Peyer's patch (tissue), 4 donors: ENCODE data around the gene GABRA5.

Source experiments
- POLR2A ChIP-seq, 2 donors: fragments of 450-650 bp; IDR thresholded peaks; one replicate each; pipeline ENCODE4 v1.5.1; 2017; ENCODE audit warnings: antibody characterized with exemption in 2 of 2, mild to moderate bottlenecking in 2 of 2, moderate library complexity in 2 of 2
- TF ChIP-seq, protein P1 (sequence below), 6 experiments: fragments of 450-650 bp in 4 of 6; fragments of 200-600 bp in 2 of 6; sonication (generic) in 1 of 6; IDR thresholded peaks; one replicate each; pipeline ENCODE4 v1.5.1; 2017 to 2019; ENCODE audit warnings: antibody characterized with exemption in 6 of 6, mild to moderate bottlenecking in 3 of 6, moderate library complexity in 1 of 6

DNA sequence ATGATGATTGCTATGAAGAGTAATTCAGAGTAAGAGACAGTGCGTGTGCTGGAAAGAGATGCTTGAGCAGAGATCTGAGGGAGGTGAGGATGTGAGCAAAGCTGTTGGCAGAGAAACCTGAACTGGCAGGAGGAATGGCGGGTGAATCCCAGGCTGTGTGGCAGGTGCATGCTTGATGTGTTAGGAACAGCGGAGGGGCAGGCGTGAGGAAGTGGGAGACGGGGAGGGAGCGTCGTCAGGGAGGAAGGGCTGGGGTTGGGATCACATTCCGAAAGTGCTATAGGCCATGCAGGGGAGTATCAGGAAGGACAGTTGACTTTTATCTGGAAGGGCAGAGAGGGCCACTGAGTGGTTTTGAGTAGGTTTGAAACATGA is 8.6 kb downstream of the GABRA5 start:
- TF ChIP-seq, protein P1, sequence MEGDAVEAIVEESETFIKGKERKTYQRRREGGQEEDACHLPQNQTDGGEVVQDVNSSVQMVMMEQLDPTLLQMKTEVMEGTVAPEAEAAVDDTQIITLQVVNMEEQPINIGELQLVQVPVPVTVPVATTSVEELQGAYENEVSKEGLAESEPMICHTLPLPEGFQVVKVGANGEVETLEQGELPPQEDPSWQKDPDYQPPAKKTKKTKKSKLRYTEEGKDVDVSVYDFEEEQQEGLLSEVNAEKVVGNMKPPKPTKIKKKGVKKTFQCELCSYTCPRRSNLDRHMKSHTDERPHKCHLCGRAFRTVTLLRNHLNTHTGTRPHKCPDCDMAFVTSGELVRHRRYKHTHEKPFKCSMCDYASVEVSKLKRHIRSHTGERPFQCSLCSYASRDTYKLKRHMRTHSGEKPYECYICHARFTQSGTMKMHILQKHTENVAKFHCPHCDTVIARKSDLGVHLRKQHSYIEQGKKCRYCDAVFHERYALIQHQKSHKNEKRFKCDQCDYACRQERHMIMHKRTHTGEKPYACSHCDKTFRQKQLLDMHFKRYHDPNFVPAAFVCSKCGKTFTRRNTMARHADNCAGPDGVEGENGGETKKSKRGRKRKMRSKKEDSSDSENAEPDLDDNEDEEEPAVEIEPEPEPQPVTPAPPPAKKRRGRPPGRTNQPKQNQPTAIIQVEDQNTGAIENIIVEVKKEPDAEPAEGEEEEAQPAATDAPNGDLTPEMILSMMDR (IDR thresholded peaks at IDR 0.05): no peak
- no peak for TF ChIP-seq POLR2A (IDR thresholded peaks at IDR 0.05)
